Bronchial epithelial cell (primary cell): ENCODE measurements around the gene CD300C. TPM values are rescaled to one million over a fixed set of nuclear protein-coding genes. Genes with fewer than 3 reads are reported as not detected.
A peak's percentile ranks its signal among the peaks of the same experiment; 100 is the strongest.

Source experiments
- DNase-seq: peaks from one replicate; pipeline ENCODE4 v3.0.0-alpha.2; 2010; ENCODE audit warnings: low read depth
- FAIRE-seq: peaks from 2 replicates; lab custom pipeline; 2011; peaks lifted over from hg19 to GRCh38; lab: Jason Lieb, UNC
- H3K27me3 ChIP-seq: 2 replicates; pipeline ENCODE4 v1.5.1; 2011; ENCODE audit warnings: low read length; ENCODE audit not compliant: control insufficient read depth, insufficient read depth
- H3K36me3 ChIP-seq: 2 replicates; pipeline ENCODE4 v1.5.1; 2011; ENCODE audit warnings: low read length; ENCODE audit not compliant: control insufficient read depth, insufficient read depth
- H3K4me3 ChIP-seq: 2 replicates; pipeline ENCODE4 v1.5.1; 2011; ENCODE audit warnings: mild to moderate bottlenecking, low read depth, low read length, control low read depth
- CTCF ChIP-seq: IDR thresholded peaks from 2 replicates; pipeline ENCODE4 v1.5.1; 2011; ENCODE audit warnings: mild to moderate bottlenecking, moderate library complexity, low read length, control low read depth, inconsistent platforms; ENCODE audit not compliant: insufficient read depth, severe bottlenecking
- total RNA-seq: library from RNA; depleted of rRNA; stranded (reverse); fragments of >200 nt; gene quantifications from 2 replicates; pipeline ENCODE4 v1.2.1, GENCODE V29; 2014

CD300C gene
- total RNA-seq, 1 donor from 2014 or later, result not detected

- Histone ChIP-seq H3K4me3 (no peak overlapping the region), H3K27me3 (peaks cover 2% of the 10 kb centered on the region), H3K36me3 (no peaks in the 10 kb centered on the region)
- DNase-seq, result no peak
- no peak for TF ChIP-seq CTCF
- no peak for FAIRE-seq
These were observed 9.6 kb upstream of the CD300C start for GRCh38 chr17:74555427-74555940.

- no peak for TF ChIP-seq CTCF
- Histone ChIP-seq H3K27me3 (peaks cover 2% of the 10 kb centered on the region), H3K4me3 (no peak overlapping the region), H3K36me3 (no peaks in the 10 kb centered on the region)
- DNase-seq (no peak), FAIRE-seq (no peak)
These were observed 9.0 kb upstream of the CD300C start for GRCh38 chr17:74554909-74555308.

- FAIRE-seq (peak; percentile 91), DNase-seq (peak; percentile 60)
- peaks cover 2% of the 10 kb centered on the region for H3K27me3 ChIP-seq
- H3K36me3 ChIP-seq, result no peaks in the 10 kb centered on the region
- no peak for TF ChIP-seq CTCF
- H3K4me3 ChIP-seq, result no peak overlapping the region
These were observed 6.1 kb upstream of the CD300C start for GRCh38 chr17:74552037-74552436.

DNA sequence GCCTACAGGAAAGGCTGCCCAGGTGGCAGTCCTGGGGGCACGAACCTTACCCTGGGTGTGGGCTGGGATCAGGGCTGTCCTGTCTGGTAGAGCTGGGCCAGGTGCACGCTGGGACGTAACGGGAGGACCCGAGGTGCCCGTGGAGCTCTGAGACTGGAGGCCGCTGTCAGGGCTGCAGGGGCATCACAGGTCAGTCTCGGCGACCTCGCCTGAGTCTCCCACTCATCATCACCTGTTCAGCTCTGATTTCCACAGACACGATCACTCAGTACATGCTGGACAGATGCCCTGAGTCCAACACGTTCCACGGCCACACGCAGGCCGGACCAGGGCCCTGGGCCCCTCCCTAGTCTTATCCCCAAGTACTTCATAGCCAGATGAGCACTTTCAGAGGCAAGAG lies 4.7 kb upstream of the CD300C start:
- H3K36me3 ChIP-seq, result no peaks in the 10 kb centered on the region
- no peak for DNase-seq
- TF ChIP-seq CTCF, result no peak
- no peaks in the 10 kb centered on the region for H3K27me3 ChIP-seq
- H3K4me3 ChIP-seq, result no peak overlapping the region
- FAIRE-seq, result no peak

GRCh38 chr17:74549343-74549742 lies 3.4 kb upstream of the CD300C start:
- no peaks in the 10 kb centered on the region for H3K27me3 ChIP-seq
- no peak for TF ChIP-seq CTCF
- H3K36me3 ChIP-seq, result no peaks in the 10 kb centered on the region
- FAIRE-seq (no peak), DNase-seq (no peak)
- no peak overlapping the region for H3K4me3 ChIP-seq

- Histone ChIP-seq H3K36me3 (no peaks in the 10 kb centered on the region), H3K27me3 (no peaks in the 10 kb centered on the region), H3K4me3 (no peak overlapping the region)
- no peak for TF ChIP-seq CTCF
- FAIRE-seq, result no peak
- DNase-seq, result no peak
These were observed 1.8 kb upstream of the CD300C start for GRCh38 chr17:74547736-74548135.
